SU-DHL-6 (cell line): ENCODE results near the gene HTR1D.
"Not testable (repeated sequence)": the region's sequence is repeated elsewhere in the genome, so short reads cannot be mapped to it uniquely, and the experiment has no call there.

Source experiments
- H2AFZ ChIP-seq: fragments of 200-600 bp; sonication (generic); 2 replicates; pipeline ENCODE4 v1.6.1; 2014; ENCODE audit warnings: low read depth, mild to moderate bottlenecking, moderate library complexity, mixed read lengths, antibody characterized with exemption, low read length; ENCODE audit not compliant: severe bottlenecking
- H3F3A ChIP-seq: fragments of 200-600 bp; shearing (Covaris generic); 2 replicates; pipeline ENCODE4 v1.6.0; 2016; ENCODE audit warnings: antibody characterized with exemption, mild to moderate bottlenecking; ENCODE audit not compliant: insufficient read depth
- H3K27ac ChIP-seq: fragments of 200-600 bp; sonication (generic); 2 replicates; pipeline ENCODE4 v1.5.1; 2016; ENCODE audit warnings: low read depth, mild to moderate bottlenecking, low read length, moderate library complexity, mixed read lengths
- H3K27me3 ChIP-seq: fragments of 200-600 bp; sonication (generic), shearing (Covaris generic); 2 replicates; pipeline ENCODE4 v1.6.0; 2014; ENCODE audit warnings: mild to moderate bottlenecking, low read length
- H3K36me3 ChIP-seq: fragments of 200-600 bp; sonication (generic); 2 replicates; pipeline ENCODE4 v1.6.1; 2014; ENCODE audit warnings: mild to moderate bottlenecking, low read length, mixed read lengths
- H3K4me2 ChIP-seq: fragments of 300-600, 200-600 bp; shearing (Covaris generic), sonication (generic); 2 replicates; pipeline ENCODE4 v1.6.0; 2014; ENCODE audit warnings: low read length, low read depth, mild to moderate bottlenecking; ENCODE audit not compliant: poor library complexity, severe bottlenecking
- H3K4me3 ChIP-seq: fragments of 200-600 bp; sonication (generic); 2 replicates; pipeline ENCODE4 v1.5.1; 2014; ENCODE audit warnings: antibody characterized with exemption, low read length, mild to moderate bottlenecking, mixed read lengths; ENCODE audit not compliant: insufficient read depth, poor library complexity, severe bottlenecking
- H3K79me2 ChIP-seq: fragments of 200-600 bp; sonication (generic); 2 replicates; pipeline ENCODE4 v1.6.1; 2014; ENCODE audit warnings: mild to moderate bottlenecking, low read length, moderate library complexity; ENCODE audit not compliant: insufficient read depth
- H3K9ac ChIP-seq: fragments of 200-600 bp; sonication (generic); 2 replicates; pipeline ENCODE4 v1.7.0; 2014; ENCODE audit warnings: mild to moderate bottlenecking, low read length
- H3K9me2 ChIP-seq: fragments of 200-600 bp; sonication (generic); replicated peaks from 2 replicates; pipeline ENCODE4 v1.6.1; 2014; ENCODE audit warnings: low read length; ENCODE audit not compliant: insufficient read depth
- H3K9me3 ChIP-seq: fragments of 200-600 bp; sonication (generic); 2 replicates; pipeline ENCODE4 v1.6.1; 2014; ENCODE audit warnings: low read length, mixed read lengths; ENCODE audit not compliant: insufficient read depth
- H4K20me1 ChIP-seq: fragments of 200-600 bp; sonication (generic); 2 replicates; pipeline ENCODE4 v1.6.1; 2014; ENCODE audit warnings: low read depth, mild to moderate bottlenecking, antibody characterized with exemption, low read length, moderate library complexity, mixed read lengths
- CTCF ChIP-seq: fragments of 200-600 bp; sonication (generic); IDR thresholded peaks from one replicate; pipeline ENCODE4 v1.5.1; 2017; ENCODE audit warnings: antibody characterized with exemption, mild to moderate bottlenecking, low read length, moderate library complexity; ENCODE audit not compliant: insufficient read depth, poor library complexity, severe bottlenecking
- EZH2phosphoT487 ChIP-seq: fragments of 200-600 bp; sonication (generic), shearing (Covaris generic); conservative IDR thresholded peaks from 2 replicates; pipeline ENCODE4 v1.6.1; 2018; ENCODE audit warnings: mild to moderate bottlenecking, antibody characterized with exemption, low read length, moderate library complexity, mixed read lengths

HTR1D gene

GRCh38 chr1:23191199-23191598, 26.1 kb downstream of the HTR1D start:
- Histone ChIP-seq H3K27ac (no peak overlapping the region), H3K9me2 (no peaks in the 10 kb centered on the region), H2AFZ (no peak overlapping the region), H4K20me1 (no peaks in the 10 kb centered on the region), H3K9ac (no peak overlapping the region), H3K79me2 (no peaks in the 10 kb centered on the region), H3K9me3 (no peaks in the 10 kb centered on the region), H3F3A (no peaks in the 10 kb centered on the region), H3K4me2 (no peak overlapping the region), H3K4me3 (no peak overlapping the region), H3K27me3 (no peaks in the 10 kb centered on the region), H3K36me3 (no peaks in the 10 kb centered on the region)
- TF ChIP-seq EZH2phosphoT487 = no peak
- no peak for TF ChIP-seq CTCF

DNA sequence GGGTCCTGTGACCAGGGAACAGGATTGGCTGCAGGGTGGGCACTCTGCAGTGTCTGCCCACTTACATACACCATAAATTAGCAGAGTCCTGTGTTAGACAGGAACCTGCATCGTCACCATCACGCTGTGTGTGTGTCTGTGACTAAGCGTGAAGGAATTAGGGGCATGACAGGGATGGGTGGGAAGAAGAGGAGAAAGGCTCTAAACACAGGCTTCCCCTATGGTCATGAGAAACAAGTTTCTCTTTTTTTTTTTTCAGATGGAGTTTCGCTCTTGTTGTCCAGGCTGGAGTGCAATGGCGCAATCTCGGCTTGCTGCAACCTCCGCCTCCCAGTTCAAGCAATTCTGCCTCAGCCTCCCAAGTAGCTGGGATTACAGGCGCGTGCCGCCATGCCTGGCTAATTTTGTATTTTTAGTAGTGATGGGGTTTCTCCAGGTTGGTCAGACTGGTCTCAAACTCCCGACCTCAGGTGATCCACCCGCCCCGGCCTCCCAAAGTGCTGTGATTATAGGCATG, 28.3 kb downstream of the HTR1D start:
- not testable (repeated sequence) for H3K9me3 ChIP-seq, H3K27me3 ChIP-seq, H3F3A ChIP-seq, H3K79me2 ChIP-seq, H3K9ac ChIP-seq, H3K4me2 ChIP-seq, H3K36me3 ChIP-seq, H4K20me1 ChIP-seq, H3K4me3 ChIP-seq, H3K27ac ChIP-seq, H2AFZ ChIP-seq, H3K9me2 ChIP-seq

- Histone ChIP-seq H3F3A (no peaks in the 10 kb centered on the region), H2AFZ (no peak overlapping the region), H3K9ac (no peak overlapping the region), H3K79me2 (no peaks in the 10 kb centered on the region), H3K9me2 (no peaks in the 10 kb centered on the region), H3K27me3 (no peaks in the 10 kb centered on the region), H4K20me1 (no peaks in the 10 kb centered on the region), H3K36me3 (no peaks in the 10 kb centered on the region), H3K4me2 (no peak overlapping the region), H3K4me3 (no peak overlapping the region), H3K27ac (no peak overlapping the region), H3K9me3 (no peaks in the 10 kb centered on the region)
- TF ChIP-seq EZH2phosphoT487 (no peak), CTCF (no peak)
Observed at GRCh38 chr1:23188434-23188884, 28.8 kb downstream of the HTR1D start.

DNA sequence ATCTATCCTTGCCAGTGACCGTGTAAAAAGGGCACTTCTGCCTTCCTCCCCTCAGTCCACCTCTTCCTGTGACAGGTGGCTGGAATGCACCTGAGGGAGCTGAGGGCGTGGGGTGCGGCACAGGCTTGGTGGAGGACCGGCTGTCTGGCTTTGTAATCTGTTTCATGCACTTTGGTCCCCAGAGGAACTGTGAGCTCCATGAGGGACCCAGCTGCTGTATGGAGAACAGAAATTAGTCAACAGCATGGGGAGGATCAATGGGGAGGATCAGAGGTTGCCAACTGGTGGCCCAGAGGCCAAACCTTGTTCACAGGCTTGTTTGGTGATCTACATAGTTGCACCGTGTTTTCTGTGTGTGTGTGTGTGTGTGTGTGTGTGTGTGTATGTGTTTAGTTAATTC, 29.7 kb downstream of the HTR1D start:
- no peaks in the 10 kb centered on the region for H3K27me3 ChIP-seq
- H3K27ac ChIP-seq = no peak overlapping the region
- no peaks in the 10 kb centered on the region for H3K9me3 ChIP-seq
- H3F3A ChIP-seq = no peaks in the 10 kb centered on the region
- no peaks in the 10 kb centered on the region for H3K36me3 ChIP-seq
- no peak overlapping the region for H3K4me2 ChIP-seq
- H3K4me3 ChIP-seq = no peak overlapping the region
- H3K79me2 ChIP-seq = no peaks in the 10 kb centered on the region
- TF ChIP-seq EZH2phosphoT487 (no peak), CTCF (no peak)
- H2AFZ ChIP-seq = no peak overlapping the region
- H3K9me2 ChIP-seq = no peaks in the 10 kb centered on the region
- no peaks in the 10 kb centered on the region for H4K20me1 ChIP-seq
- H3K9ac ChIP-seq = no peak overlapping the region
